Measurements from ENCODE around the gene GATC. TPM values are rescaled to one million over a fixed set of nuclear protein-coding genes. Genes with fewer than 3 reads are reported as not detected.

GATC gene
- total RNA-seq, 2 experiments from 2014 or later: 35.8 to 37.6 TPM

- no peak for DNase-seq (ENCODE audit: low spot score)
- TF ChIP-seq CTCF (conservative IDR thresholded peaks at IDR 0.05; ENCODE audit: low read length) (no peak), EZH2phosphoT487 (IDR thresholded peaks at IDR 0.05; ENCODE audit: borderline replicate concordance, low read depth, low read length) (no peak)
- no peaks in the 10 kb centered on the region for H3K9me3 ChIP-seq (ENCODE audit: low read length)
- H3K4me1 ChIP-seq (ENCODE audit: insufficient read depth, low read length, poor library complexity, severe bottlenecking): no peaks in the 10 kb centered on the region
- BruUV-seq (replicated peaks): no TSS peak
- intact Hi-C loops (cut with micrococcal nuclease; ENCODE audit: unreplicated experiment): no loop called here
- no peak overlapping the region for H3K27ac ChIP-seq (ENCODE audit: low read depth, low read length, poor library complexity, severe bottlenecking)
- H3K36me3 ChIP-seq (ENCODE audit: insufficient read depth, low read length): no peaks in the 10 kb centered on the region
- H3K9me2 ChIP-seq (ENCODE audit: insufficient read depth, low read length): no peaks in the 10 kb centered on the region
- H3K79me2 ChIP-seq (ENCODE audit: insufficient read depth, low read depth, low read length): no peaks in the 10 kb centered on the region
- no peaks in the 10 kb centered on the region for H4K20me1 ChIP-seq (ENCODE audit: insufficient read depth, low read length)
- no peak overlapping the region for H3K4me2 ChIP-seq (ENCODE audit: low read length)
- no peak overlapping the region for H2AFZ ChIP-seq (ENCODE audit: low read length)
- ChIA-PET POLR2A (interaction anchor here (0.6 kb wide), 1 partner anchor 521 kb away, joined by 8 read pairs; no protein-coding TSS in a partner anchor), CTCF (ENCODE audit: unreplicated experiment) (no interaction called here)
- no peak overlapping the region for H3K4me3 ChIP-seq (ENCODE audit: low read depth, low read length, poor library complexity, severe bottlenecking)
Observed at GRCh38 chr12:120399531-120399930, 46.7 kb upstream of the GATC start.

DNA sequence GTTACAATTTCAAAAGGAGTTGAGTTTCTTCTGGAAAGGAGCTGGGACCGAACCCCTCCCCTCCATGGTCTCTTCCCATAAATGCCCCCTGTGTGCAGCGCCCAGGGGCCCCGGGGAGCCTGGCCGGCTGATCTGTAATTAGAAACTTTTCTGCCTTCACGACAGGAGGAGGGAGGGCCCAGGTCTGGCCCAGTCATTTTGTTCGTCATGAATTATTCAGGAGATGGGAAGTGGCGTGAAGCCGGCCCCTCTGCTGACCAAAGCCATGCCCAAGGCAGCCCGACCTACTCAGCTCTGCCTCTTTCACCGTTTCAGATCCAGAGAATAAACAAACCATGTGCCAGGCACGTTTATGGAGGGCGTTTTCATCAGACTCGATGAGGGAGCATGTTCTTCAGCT is 44.0 kb upstream of the GATC start:
- Histone ChIP-seq H3K36me3 (ENCODE audit: insufficient read depth, low read length) (no peaks in the 10 kb centered on the region), H3K4me3 (ENCODE audit: low read depth, low read length, poor library complexity, severe bottlenecking) (no peak overlapping the region), H3K9me3 (ENCODE audit: low read length) (no peaks in the 10 kb centered on the region), H3K79me2 (ENCODE audit: insufficient read depth, low read depth, low read length) (no peaks in the 10 kb centered on the region), H3K27ac (ENCODE audit: low read depth, low read length, poor library complexity, severe bottlenecking) (no peak overlapping the region), H4K20me1 (ENCODE audit: insufficient read depth, low read length) (no peaks in the 10 kb centered on the region), H3K4me1 (ENCODE audit: insufficient read depth, low read length, poor library complexity, severe bottlenecking) (no peaks in the 10 kb centered on the region), H2AFZ (ENCODE audit: low read length) (no peak overlapping the region), H3K9me2 (ENCODE audit: insufficient read depth, low read length) (no peaks in the 10 kb centered on the region), H3K4me2 (ENCODE audit: low read length) (no peak overlapping the region)
- DNase-seq (ENCODE audit: low spot score): no peak
- ChIA-PET POLR2A (no interaction called here), CTCF (ENCODE audit: unreplicated experiment) (no interaction called here)
- TF ChIP-seq CTCF (conservative IDR thresholded peaks at IDR 0.05; ENCODE audit: low read length) (no peak), EZH2phosphoT487 (IDR thresholded peaks at IDR 0.05; ENCODE audit: borderline replicate concordance, low read depth, low read length) (no peak)
- no TSS peak for BruUV-seq (replicated peaks)
- intact Hi-C loops (cut with micrococcal nuclease; ENCODE audit: unreplicated experiment): no loop called here

DNA sequence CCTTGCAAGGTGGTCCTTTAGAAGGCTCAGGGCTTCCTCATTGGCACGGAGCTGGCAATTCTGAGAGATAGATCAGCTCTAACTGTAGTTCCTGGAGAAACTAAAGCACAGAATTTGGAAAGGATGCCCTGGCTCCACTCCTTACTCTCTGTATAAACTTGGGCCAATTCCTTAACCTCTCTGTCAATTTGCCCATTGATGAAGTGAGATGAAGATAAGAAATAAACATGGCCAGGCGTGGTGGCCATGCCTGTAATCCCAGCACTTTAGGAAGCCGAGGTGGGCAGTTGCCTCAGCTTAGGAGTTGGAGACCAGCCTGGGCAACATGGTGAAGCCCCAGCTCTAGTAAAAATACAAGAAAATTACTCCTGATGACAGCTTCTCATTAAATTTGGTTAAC is 42.4 kb upstream of the GATC start:
- no TSS peak for BruUV-seq (replicated peaks)
- Histone ChIP-seq H3K79me2 (ENCODE audit: insufficient read depth, low read depth, low read length) (no peaks in the 10 kb centered on the region), H2AFZ (ENCODE audit: low read length) (no peak overlapping the region), H3K27ac (ENCODE audit: low read depth, low read length, poor library complexity, severe bottlenecking) (no peak overlapping the region), H4K20me1 (ENCODE audit: insufficient read depth, low read length) (no peaks in the 10 kb centered on the region), H3K9me3 (ENCODE audit: low read length) (no peaks in the 10 kb centered on the region), H3K4me1 (ENCODE audit: insufficient read depth, low read length, poor library complexity, severe bottlenecking) (no peaks in the 10 kb centered on the region), H3K4me2 (ENCODE audit: low read length) (no peak overlapping the region), H3K9me2 (ENCODE audit: insufficient read depth, low read length) (no peaks in the 10 kb centered on the region), H3K36me3 (ENCODE audit: insufficient read depth, low read length) (no peaks in the 10 kb centered on the region), H3K4me3 (ENCODE audit: low read depth, low read length, poor library complexity, severe bottlenecking) (no peak overlapping the region)
- ChIA-PET POLR2A (no interaction called here), CTCF (ENCODE audit: unreplicated experiment) (no interaction called here)
- no peak for DNase-seq (ENCODE audit: low spot score)
- intact Hi-C loops (cut with micrococcal nuclease; ENCODE audit: unreplicated experiment): no loop called here
- no peak for TF ChIP-seq CTCF (conservative IDR thresholded peaks at IDR 0.05; ENCODE audit: low read length)
- no peak for TF ChIP-seq EZH2phosphoT487 (IDR thresholded peaks at IDR 0.05; ENCODE audit: borderline replicate concordance, low read depth, low read length)

All from OCI-LY7 (cell line).